Liver (tissue), 3 donors: ENCODE results near the gene CGNL1.

Experiments used
- CTCF ChIP-seq: fragments of 150-350 bp; IDR thresholded peaks from 2 replicates; pipeline ENCODE4 v1.5.1; 2017; ENCODE audit warnings: improper control_type of control experiment, low read depth, low read length; ENCODE audit not compliant: missing input control
- GABPA ChIP-seq, 2 donors: IDR thresholded peaks in 1 of 2; conservative IDR thresholded peaks in 1 of 2; 2 replicates each; pipeline ENCODE4 v1.6.1; 2016; ENCODE audit warnings: antibody characterized with exemption in 2 of 2, mild to moderate bottlenecking in 1 of 2, moderate library complexity in 1 of 2
- HNF4G ChIP-seq: IDR thresholded peaks from 2 replicates; pipeline ENCODE4 v1.6.1; 2016; ENCODE audit warnings: antibody characterized with exemption
- REST ChIP-seq: IDR thresholded peaks from 2 replicates; pipeline ENCODE4 v1.6.1; 2016; ENCODE audit warnings: antibody characterized with exemption, mild to moderate bottlenecking
- SP1 ChIP-seq: IDR thresholded peaks from 2 replicates; pipeline ENCODE4 v1.6.1; 2018; ENCODE audit warnings: antibody characterized with exemption, mild to moderate bottlenecking
- YY1 ChIP-seq: IDR thresholded peaks from 2 replicates; pipeline ENCODE4 v1.6.1; 2016; ENCODE audit warnings: antibody characterized with exemption, mild to moderate bottlenecking
- donor health status: healthy.
- donor health status: healthy.

- TF ChIP-seq CTCF = no peak
- TF ChIP-seq SP1 = peak; percentile 30
- no peak for TF ChIP-seq GABPA (IDR thresholded peaks at IDR 0.05 in 1 of 2, conservative IDR thresholded peaks at IDR 0.05 in 1 of 2)
- TF ChIP-seq HNF4G = peak; percentile 85
- peak; percentile 59 for TF ChIP-seq YY1
- TF ChIP-seq REST = peak; percentile 56
Observed at GRCh38 chr15:57437564-57437963, 61.3 kb downstream of the CGNL1 start.
